Stimulated activated CD8-positive, alpha-beta memory T cell treated with anti-CD3 and anti-CD28 coated beads, Interleukin-4, amount 100 ng/mL, for 48 hours (primary cell): Measurements from ENCODE around the gene CADPS.

ENCODE experiments used
- DNase-seq: peaks from one replicate; pipeline ENCODE4 v3.0.0-alpha.2; 2020

CADPS gene

GRCh38 chr3:62405135-62405534 lies 470.1 kb downstream of the CADPS start:
- DNase-seq: no peak

- DNase-seq: no peak
Measured at GRCh38 chr3:62404321-62404720, 470.9 kb downstream of the CADPS start.

GRCh38 chr3:62403765-62404164 lies 471.5 kb downstream of the CADPS start:
- DNase-seq: no peak

GRCh38 chr3:62392626-62393292 lies 482.5 kb downstream of the CADPS start:
- no peak for DNase-seq

- no peak for DNase-seq
Measured at GRCh38 chr3:62387251-62387650, 488.0 kb downstream of the CADPS start.

- no peak for DNase-seq
Measured at GRCh38 chr3:62379321-62379798, 495.9 kb downstream of the CADPS start.

- no peak for DNase-seq
Measured at GRCh38 chr3:62378921-62379320, 496.3 kb downstream of the CADPS start.

GRCh38 chr3:62378311-62378789 lies 496.9 kb downstream of the CADPS start:
- DNase-seq: no peak

- no peak for DNase-seq
Measured at GRCh38 chr3:62376906-62377877, 498.0 kb downstream of the CADPS start.

- DNase-seq: no peak
Measured at GRCh38 chr3:62376454-62376720, 498.8 kb downstream of the CADPS start.

GRCh38 chr3:62375655-62376453 lies 499.4 kb downstream of the CADPS start:
- DNase-seq: no peak

GRCh38 chr3:62374341-62375218 lies 500.6 kb downstream of the CADPS start:
- DNase-seq: no peak

GRCh38 chr3:62373714-62374333 lies 501.4 kb downstream of the CADPS start:
- no peak for DNase-seq

- DNase-seq: no peak
Measured at GRCh38 chr3:62373215-62373614, 502.0 kb downstream of the CADPS start, which contains the start of gene FEZF2. FEZF2 (minus strand) TSS chr3:62373550; CDS start chr3:62372868, 682 bp downstream.

GRCh38 chr3:62372621-62373041 lies 502.6 kb downstream of the CADPS start:
- DNase-seq: no peak

GRCh38 chr3:62371720-62372591 lies 503.3 kb downstream of the CADPS start:
- DNase-seq: no peak

GRCh38 chr3:62370858-62371719 lies 504.1 kb downstream of the CADPS start:
- DNase-seq: no peak

GRCh38 chr3:62370112-62370857 lies 504.9 kb downstream of the CADPS start:
- DNase-seq: no peak

- no peak for DNase-seq
Measured at GRCh38 chr3:62369476-62369743, 505.8 kb downstream of the CADPS start.
